IMR-90 (cell line): ENCODE results near the gene MEGF8. TPM values are rescaled to one million over a fixed set of nuclear protein-coding genes. Genes with fewer than 3 reads are reported as not detected.

Source experiments
- ATAC-seq: fragments of 200-7000 bp; cut with Tn5 transposase; 2 replicates; pipeline ENCODE4 v1.9.1; 2020; ENCODE audit warnings: low read depth, mild to moderate bottlenecking, moderate library complexity
- BruUV-seq: library from RNA; stranded (reverse); fragments of 400-500 nt; replicated peaks from 2 replicates; lab custom pipeline; 2021; lab: Mats Ljungman, UMichigan
- CTCF ChIA-PET: fragments of 300-600 bp; formaldehyde crosslinking; extraction: SDS; loops from one replicate; lab custom pipeline; 2021; ENCODE audit warnings: antibody characterized with exemption; lab: Yijun Ruan, JAX
- POLR2A ChIA-PET: fragments of 300-600 bp; sonication (Branson Sonifier 250); formaldehyde crosslinking; loops from one replicate; lab custom pipeline; 2022; ENCODE audit warnings: antibody characterized with exemption; ENCODE audit not compliant: unreplicated experiment; lab: Charles Lee
- DNase-seq: peaks from one replicate; pipeline ENCODE4 v3.0.0; 2013
- H2AFZ ChIP-seq: replicated peaks from 2 replicates; pipeline ENCODE3; 2013; ENCODE audit warnings: low read length, mild to moderate bottlenecking; ENCODE audit not compliant: poor library complexity
- H2AK5ac ChIP-seq: 2 replicates; pipeline ENCODE4 v1.6.1; 2013; ENCODE audit warnings: low read depth, low read length, inconsistent platforms
- H2AK9ac ChIP-seq: replicated peaks from 2 replicates; pipeline ENCODE3; 2013; ENCODE audit warnings: mild to moderate bottlenecking, low read depth, low read length, moderate library complexity; ENCODE audit not compliant: poor library complexity
- H2BK120ac ChIP-seq: 2 replicates; pipeline ENCODE4 v1.6.1; 2013; ENCODE audit warnings: low read depth, low read length, inconsistent platforms
- H2BK15ac ChIP-seq: 3 replicates; pipeline ENCODE4 v1.6.1; 2013; ENCODE audit warnings: low read depth, low read length, inconsistent platforms
- H2BK20ac ChIP-seq: 2 replicates; pipeline ENCODE4 v1.6.1; 2013; ENCODE audit warnings: low read depth, mild to moderate bottlenecking, inconsistent platforms, low read length, moderate library complexity
- H2BK5ac ChIP-seq: 2 replicates; pipeline ENCODE4 v1.6.1; 2013; ENCODE audit warnings: mild to moderate bottlenecking, low read depth, low read length, inconsistent platforms; ENCODE audit not compliant: poor library complexity, severe bottlenecking
- H3K14ac ChIP-seq: replicated peaks from 2 replicates; pipeline ENCODE4 v1.6.1; 2013; ENCODE audit warnings: low read depth, low read length, inconsistent platforms
- H3K18ac ChIP-seq: 2 replicates; pipeline ENCODE4 v1.6.1; 2013; ENCODE audit warnings: low read depth, low read length, control low read depth
- H3K23ac ChIP-seq: 2 replicates; pipeline ENCODE4 v1.6.1; 2013; ENCODE audit warnings: low read depth, low read length, inconsistent platforms
- H3K27ac ChIP-seq: 2 replicates; pipeline ENCODE4 v1.5.1; 2013; ENCODE audit warnings: mild to moderate bottlenecking, control low read depth, low read length; ENCODE audit not compliant: insufficient read depth
- H3K27me3 ChIP-seq: 2 replicates; pipeline ENCODE4 v1.6.1; 2013; ENCODE audit warnings: low read length; ENCODE audit not compliant: control insufficient read depth, insufficient read depth
- H3K36me3 ChIP-seq: 2 replicates; pipeline ENCODE4 v1.6.1; 2013; ENCODE audit warnings: low read length, mixed read lengths; ENCODE audit not compliant: control insufficient read depth, insufficient read depth
- H3K4ac ChIP-seq: 2 replicates; pipeline ENCODE4 v1.6.1; 2013; ENCODE audit warnings: low read depth, low read length, inconsistent platforms
- H3K4me1 ChIP-seq: 2 replicates; pipeline ENCODE4 v1.6.1; 2013; ENCODE audit warnings: low read length, mixed read lengths; ENCODE audit not compliant: control insufficient read depth, insufficient read depth
- H3K4me2 ChIP-seq: 2 replicates; pipeline ENCODE4 v1.6.1; 2013; ENCODE audit warnings: low read depth, mild to moderate bottlenecking, control low read depth, low read length, moderate library complexity
- H3K4me3 ChIP-seq: 2 replicates; pipeline ENCODE4 v1.5.1; 2013; ENCODE audit warnings: low read depth, mild to moderate bottlenecking, control low read depth, low read length, moderate library complexity; ENCODE audit not compliant: insufficient read depth
- H3K56ac ChIP-seq: 2 replicates; pipeline ENCODE4 v1.6.1; 2013; ENCODE audit warnings: low read length, inconsistent platforms; ENCODE audit not compliant: insufficient read depth; ENCODE audit errors: extremely low read depth
- H3K79me1 ChIP-seq, 2 experiments: 2 replicates each; pipeline ENCODE4 v1.6.1; 2013; ENCODE audit warnings: low read length in 2 of 2, inconsistent platforms in 1 of 2, low read depth in 1 of 2
- H3K9ac ChIP-seq: 2 replicates; pipeline ENCODE4 v1.6.1; 2013; ENCODE audit warnings: low read depth, low read length, control low read depth
- H3K9me1 ChIP-seq: 2 replicates; pipeline ENCODE4 v1.6.1; 2013; ENCODE audit warnings: low read length, inconsistent platforms; ENCODE audit not compliant: insufficient read depth
- H3K9me3 ChIP-seq: 2 replicates; pipeline ENCODE4 v1.6.1; 2013; ENCODE audit warnings: low read length; ENCODE audit not compliant: control insufficient read depth, insufficient read depth
- H4K20me1 ChIP-seq: 2 replicates; pipeline ENCODE4 v1.6.1; 2013; ENCODE audit warnings: low read length, inconsistent platforms; ENCODE audit not compliant: insufficient read depth
- H4K5ac ChIP-seq: 2 replicates; pipeline ENCODE4 v1.6.1; 2013; ENCODE audit warnings: mild to moderate bottlenecking, low read depth, low read length, control low read depth
- H4K8ac ChIP-seq, 2 experiments: 2 replicates each; pipeline ENCODE4 v1.6.1; 2013; ENCODE audit warnings: low read depth in 2 of 2, low read length in 2 of 2, control low read depth in 1 of 2, inconsistent platforms in 1 of 2
- H4K91ac ChIP-seq: 2 replicates; pipeline ENCODE4 v1.6.1; 2013; ENCODE audit warnings: low read depth, low read length, inconsistent platforms; ENCODE audit not compliant: insufficient read depth
- CEBPB ChIP-seq: IDR thresholded peaks from 2 replicates; pipeline ENCODE4 v1.6.1; 2012; ENCODE audit warnings: low read depth, low read length, improper control_type of control experiment
- MXI1 ChIP-seq: IDR thresholded peaks from 2 replicates; pipeline ENCODE4 v1.6.1; 2012; ENCODE audit warnings: low read depth, mild to moderate bottlenecking, low read length, moderate library complexity, borderline replicate concordance
- POLR2A ChIP-seq: IDR thresholded peaks from 2 replicates; pipeline ENCODE4 v1.6.1; 2012; ENCODE audit warnings: mild to moderate bottlenecking, low read depth, low read length
- RAD21 ChIP-seq: IDR thresholded peaks from 2 replicates; pipeline ENCODE4 v1.6.1; 2012; ENCODE audit warnings: low read length, improper control_type of control experiment
- RCOR1 ChIP-seq: IDR thresholded peaks from 2 replicates; pipeline ENCODE4 v1.6.1; 2012; ENCODE audit warnings: mild to moderate bottlenecking, low read length, improper control_type of control experiment; ENCODE audit not compliant: insufficient replicate concordance
- SMC3 ChIP-seq: fragments of 150-350 bp; IDR thresholded peaks from 2 replicates; pipeline ENCODE4 v1.6.1; 2016; ENCODE audit warnings: low read depth, mild to moderate bottlenecking, antibody characterized with exemption, low read length, moderate library complexity
- WGBS, 2 experiments: methylation state at CpG; one replicate each; pipeline versions ENCODE4 v1.1.5 to v1.1.7; 2013; ENCODE audit warnings: missing lambda C conversion rate in 2 of 2; ENCODE audit not compliant: insufficient read length in 1 of 2; ENCODE audit errors: extremely low coverage in 2 of 2; 5-methylcytosine and 5-hydroxymethylcytosine counted together
- dilution Hi-C: fragments of 300-500 bp; cut with HindIII; formaldehyde crosslinking; loops from one replicate; pipeline ENCODE4 v1.14.3; 2018; ENCODE audit warnings: low sequenced_read_pairs; ENCODE audit not compliant: unreplicated experiment
- in situ Hi-C: fragments of 300-500 bp; cut with MboI; formaldehyde crosslinking; loops from 3 replicates; pipeline ENCODE4 v1.14.3; 2019; ENCODE audit warnings: low sequenced_read_pairs, inconsistent platforms, mixed read lengths
- intact Hi-C: fragments of 100-400 bp; cut with micrococcal nuclease; formaldehyde crosslinking; loops from 2 replicates; pipeline ENCODE4 v1.10.0; 2022
- polyA plus RNA-seq, 3 experiments: library from polyadenylated mRNA; depleted of rRNA; stranded (reverse); fragments of >200 nt; gene quantifications; 2 replicates each; pipeline ENCODE4 v1.2.3, GENCODE V29; 2012; ENCODE audit warnings: low replicate concordance in 1 of 3
- total RNA-seq: library from RNA; depleted of rRNA; stranded (reverse); fragments of >200 nt; gene quantifications from 2 replicates; pipeline ENCODE4 v1.2.3, GENCODE V29; 2012
- TF ChIP-seq, protein P1 (sequence below): fragments of 150-350 bp; IDR thresholded peaks from 2 replicates; pipeline ENCODE4 v1.6.1; 2017; ENCODE audit warnings: mild to moderate bottlenecking, antibody characterized with exemption, low read length, low read depth
- TF ChIP-seq, protein P2 (sequence below): conservative IDR thresholded peaks from 2 replicates; pipeline ENCODE4 v1.5.1; 2012; ENCODE audit warnings: mild to moderate bottlenecking, low read depth, low read length, improper control_type of control experiment

Gene MEGF8
- total and polyA plus RNA-seq, 2 of the 4 experiments (the other 2 are of a cell fraction), result 2.3 to 12.5 TPM

DNA sequence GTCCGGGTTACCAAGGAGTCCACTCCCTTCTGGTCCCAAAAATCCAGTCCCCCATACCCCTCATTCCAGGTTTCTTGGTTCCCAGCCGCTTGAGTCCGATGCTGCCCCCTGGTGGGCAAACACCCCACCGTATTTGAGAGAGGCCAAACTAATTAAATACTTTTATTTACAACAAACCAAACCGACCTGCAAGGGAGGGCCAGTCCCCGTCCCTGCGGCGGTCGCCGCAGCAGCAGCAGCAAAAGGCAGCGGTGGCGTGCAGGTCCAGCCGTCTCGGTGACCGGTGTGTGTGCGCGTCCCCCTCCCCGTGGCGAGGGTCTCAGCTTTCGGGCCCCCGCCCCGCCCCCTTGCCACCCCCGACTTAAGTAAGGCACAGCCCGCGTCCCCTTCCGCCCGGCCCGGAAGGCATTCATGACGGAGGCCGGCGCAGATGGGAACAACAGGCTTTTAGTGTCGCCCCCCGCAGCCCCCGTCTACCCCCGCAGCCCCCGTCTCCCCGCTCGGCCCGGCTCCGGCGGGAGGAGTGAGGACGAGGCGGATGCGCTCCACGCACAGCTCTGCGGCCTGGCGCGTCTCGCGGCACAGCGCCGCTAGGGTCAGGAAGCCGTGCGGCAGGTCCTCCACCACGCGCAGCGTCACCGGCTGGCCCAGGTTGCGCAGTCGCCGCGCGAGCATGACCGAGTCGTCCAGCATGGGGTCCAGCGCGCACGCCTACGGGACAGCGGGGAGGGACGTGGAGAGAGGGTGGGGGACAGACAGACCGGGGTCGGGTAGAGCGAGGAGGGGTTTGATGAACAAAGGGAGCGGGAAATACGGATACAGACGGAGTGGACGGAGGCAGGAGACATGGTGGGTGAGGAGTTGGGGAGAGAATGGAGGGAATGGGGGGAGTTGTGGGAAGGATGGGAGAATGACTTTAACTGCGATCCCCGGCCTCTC, 76.2 kb downstream of the MEGF8 start:
- H2AFZ ChIP-seq, result peak overlapping the region; percentile 94
- H3K27ac ChIP-seq, result peak overlapping the region; percentile 19; the same call in 1 of the 2 replicates

More for the DNA sequence above, 76.2 kb downstream of the MEGF8 start:
- H2BK20ac ChIP-seq, result no peak overlapping the region
- peaks cover 16% of the 10 kb centered on the region for H3K9me1 ChIP-seq
- peak; percentile 51 for ATAC-seq
- H4K91ac ChIP-seq, result peak overlapping the region; percentile 29; the same call in 1 of the 2 replicates
- intact Hi-C loops (loop anchor here (10.0 kb wide), 1 partner anchor 267 kb away; the partner anchor contains the start of gene POU2F2), in situ Hi-C loops (no loop called here), dilution Hi-C loops (no loop called here)
- H3K79me1 ChIP-seq, result peaks cover 0 to 39% of the 10 kb centered on the region in 2 experiments; a peak in 2 of 4 replicates
- 1% methylated on average over 31 of the region's 80 CpGs; no CpG with 5 or more reads in 1 of the 2 experiments for WGBS, 2 experiments
- H3K4me2 ChIP-seq, result peak overlapping the region; percentile 97
- no peak overlapping the region for H2BK15ac ChIP-seq
- POLR2A ChIA-PET, result interaction anchor here (0.5 kb wide), 1 partner anchor 11 kb away, joined by 3 read pairs; no protein-coding TSS in a partner anchor
- 0 out of 2 replicates have a peak overlapping the region, but pooled peaks have one; percentile 16 for H3K18ac ChIP-seq
- no peak overlapping the region for H3K56ac ChIP-seq
- BruUV-seq, result no TSS peak
- peak overlapping the region in 1 of 2 experiments; percentile 86; a peak in 2 of 4 replicates for H4K8ac ChIP-seq
- H3K4ac ChIP-seq, result peak overlapping the region; percentile 70
- no peaks in the 10 kb centered on the region for H3K36me3 ChIP-seq
- H2BK5ac ChIP-seq, result no peak overlapping the region
- H3K4me1 ChIP-seq, result peaks cover 9% of the 10 kb centered on the region; the same call in 1 of the 2 replicates
- H3K27me3 ChIP-seq, result no peaks in the 10 kb centered on the region
- H3K9me3 ChIP-seq, result no peaks in the 10 kb centered on the region
- H3K4me3 ChIP-seq, result peak overlapping the region; percentile 65
- H4K5ac ChIP-seq, result peak overlapping the region; percentile 45
- H3K14ac ChIP-seq, result peak overlapping the region; percentile 69
- H2AK9ac ChIP-seq, result peak overlapping the region; percentile 93
- peak overlapping the region; percentile 71; the same call in 1 of the 2 replicates for H3K23ac ChIP-seq
- peak; percentile 73 for DNase-seq
- H2BK120ac ChIP-seq, result no peak overlapping the region
- CTCF ChIA-PET, result interaction anchor here (1.5 kb wide), 1 partner anchor 39 kb away, joined by 4 read pairs; no protein-coding TSS in a partner anchor
- TF ChIP-seq CEBPB, result peak; percentile 74
- TF ChIP-seq RAD21, result peak; percentile 53
- no peak for TF ChIP-seq RCOR1
- peak; percentile 57 for TF ChIP-seq SMC3
- no peak for TF ChIP-seq POLR2A
- TF ChIP-seq MXI1, result peak; percentile 83; the same call in 1 of the 2 replicates
- TF ChIP-seq, protein P1, sequence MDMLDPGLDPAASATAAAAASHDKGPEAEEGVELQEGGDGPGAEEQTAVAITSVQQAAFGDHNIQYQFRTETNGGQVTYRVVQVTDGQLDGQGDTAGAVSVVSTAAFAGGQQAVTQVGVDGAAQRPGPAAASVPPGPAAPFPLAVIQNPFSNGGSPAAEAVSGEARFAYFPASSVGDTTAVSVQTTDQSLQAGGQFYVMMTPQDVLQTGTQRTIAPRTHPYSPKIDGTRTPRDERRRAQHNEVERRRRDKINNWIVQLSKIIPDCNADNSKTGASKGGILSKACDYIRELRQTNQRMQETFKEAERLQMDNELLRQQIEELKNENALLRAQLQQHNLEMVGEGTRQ, result no peak
- TF ChIP-seq, protein P2, sequence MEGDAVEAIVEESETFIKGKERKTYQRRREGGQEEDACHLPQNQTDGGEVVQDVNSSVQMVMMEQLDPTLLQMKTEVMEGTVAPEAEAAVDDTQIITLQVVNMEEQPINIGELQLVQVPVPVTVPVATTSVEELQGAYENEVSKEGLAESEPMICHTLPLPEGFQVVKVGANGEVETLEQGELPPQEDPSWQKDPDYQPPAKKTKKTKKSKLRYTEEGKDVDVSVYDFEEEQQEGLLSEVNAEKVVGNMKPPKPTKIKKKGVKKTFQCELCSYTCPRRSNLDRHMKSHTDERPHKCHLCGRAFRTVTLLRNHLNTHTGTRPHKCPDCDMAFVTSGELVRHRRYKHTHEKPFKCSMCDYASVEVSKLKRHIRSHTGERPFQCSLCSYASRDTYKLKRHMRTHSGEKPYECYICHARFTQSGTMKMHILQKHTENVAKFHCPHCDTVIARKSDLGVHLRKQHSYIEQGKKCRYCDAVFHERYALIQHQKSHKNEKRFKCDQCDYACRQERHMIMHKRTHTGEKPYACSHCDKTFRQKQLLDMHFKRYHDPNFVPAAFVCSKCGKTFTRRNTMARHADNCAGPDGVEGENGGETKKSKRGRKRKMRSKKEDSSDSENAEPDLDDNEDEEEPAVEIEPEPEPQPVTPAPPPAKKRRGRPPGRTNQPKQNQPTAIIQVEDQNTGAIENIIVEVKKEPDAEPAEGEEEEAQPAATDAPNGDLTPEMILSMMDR, result peak; percentile 79
- H2AK5ac ChIP-seq, result peak overlapping the region; percentile 71; the same call in 1 of the 2 replicates
- peaks cover 9% of the 10 kb centered on the region; the same call in 1 of the 2 replicates for H4K20me1 ChIP-seq
- H3K9ac ChIP-seq, result peak overlapping the region; percentile 74
